Activated CD4-positive, alpha-beta T cell treated with anti-CD3 and anti-CD28 coated beads, Interleukin-2, amount 10 ng/mL, durations not matched to agents 24 days and 14 days (primary cell): ENCODE results near the gene WDR70. TPM values are rescaled to one million over a fixed set of nuclear protein-coding genes. Genes with fewer than 3 reads are reported as not detected.
"Not testable (repeated sequence)": the region's sequence is repeated elsewhere in the genome, so short reads cannot be mapped to it uniquely, and the experiment has no call there.

ENCODE experiments used
- DNase-seq: peaks from one replicate; pipeline ENCODE4 v3.0.0; 2022
- H3K27ac Mint-ChIP-seq: one replicate; pipeline ENCODE4 v1.8.0; 2022; ENCODE audit warnings: mild to moderate bottlenecking, mixed read lengths
- H3K27me3 Mint-ChIP-seq: one replicate; pipeline ENCODE4 v1.8.0; 2022; ENCODE audit warnings: mixed read lengths
- H3K36me3 Mint-ChIP-seq: one replicate; pipeline ENCODE4 v1.8.0; 2022; ENCODE audit warnings: low read depth, mild to moderate bottlenecking, mixed read lengths
- H3K4me1 Mint-ChIP-seq: one replicate; pipeline ENCODE4 v1.8.0; 2021; ENCODE audit warnings: mixed read lengths
- H3K4me3 Mint-ChIP-seq: one replicate; pipeline ENCODE4 v1.8.0; 2022; ENCODE audit warnings: mild to moderate bottlenecking, moderate library complexity, mixed read lengths
- H3K9me3 Mint-ChIP-seq: one replicate; pipeline ENCODE4 v1.8.0; 2021; ENCODE audit warnings: mixed read lengths
- intact Hi-C: fragments of 100-400 bp; cut with micrococcal nuclease; formaldehyde crosslinking; loops from one replicate; pipeline ENCODE4 v1.15.1; 2023
- total RNA-seq: library from RNA; stranded (reverse); gene quantifications from 2 replicates; pipeline ENCODE4 v1.2.3, GENCODE V29; 2022

Gene WDR70
- total RNA-seq, 1 donor from 2014 or later: 48.9 TPM

DNA sequence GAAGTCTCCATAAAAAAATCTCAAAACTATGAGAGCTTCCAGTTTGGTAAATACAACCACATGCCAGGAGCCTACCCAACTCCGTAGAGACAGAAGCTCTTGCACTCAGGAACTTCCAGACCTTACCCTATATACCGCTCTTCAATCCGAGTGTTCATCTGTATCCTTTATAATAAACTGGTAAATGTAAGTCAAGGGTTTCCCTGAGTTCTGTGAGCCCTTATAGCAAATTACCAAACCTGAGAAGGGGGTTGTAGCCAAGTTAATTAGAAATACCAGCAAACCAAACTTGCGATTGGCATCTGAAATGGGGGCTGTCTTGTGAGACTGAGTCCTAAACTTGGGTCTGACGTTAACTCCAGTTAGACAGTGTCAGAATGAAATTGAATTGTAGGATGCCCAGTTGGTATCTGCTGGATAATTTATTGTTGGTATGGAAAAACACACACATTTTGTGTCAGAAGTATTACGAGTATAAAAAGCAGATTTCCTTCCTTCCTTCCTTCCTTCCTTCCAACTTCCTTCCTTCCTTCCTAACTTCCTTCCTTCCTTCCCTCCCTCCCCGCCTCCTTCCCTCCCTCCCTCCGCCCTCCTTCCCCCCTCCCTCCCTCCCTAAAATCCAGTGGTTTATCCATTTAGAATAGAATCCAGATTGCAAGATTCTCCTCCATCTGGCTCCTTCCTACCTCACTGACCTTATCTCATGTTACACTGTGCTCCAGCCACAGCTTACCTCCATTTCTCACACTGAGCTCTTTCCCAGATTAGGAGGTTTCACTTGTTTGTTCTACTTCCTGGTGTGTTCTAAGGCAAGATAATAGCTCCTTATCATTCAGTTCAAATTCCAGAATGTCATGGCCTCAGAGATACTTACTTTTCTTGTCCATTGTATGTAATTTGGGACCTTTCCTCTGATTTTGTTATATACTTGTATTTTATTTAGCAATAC is 196.7 kb downstream of the WDR70 start:
- Mint-ChIP-seq H3K4me1 (peaks cover 2% of the 10 kb centered on the region), H3K9me3 (peaks cover 8% of the 10 kb centered on the region), H3K4me3 (no peak overlapping the region), H3K27me3 (no peaks in the 10 kb centered on the region), H3K36me3 (peaks cover 5% of the 10 kb centered on the region), H3K27ac (no peak overlapping the region)
- DNase-seq: no peak
- intact Hi-C loops: no loop called here

DNA sequence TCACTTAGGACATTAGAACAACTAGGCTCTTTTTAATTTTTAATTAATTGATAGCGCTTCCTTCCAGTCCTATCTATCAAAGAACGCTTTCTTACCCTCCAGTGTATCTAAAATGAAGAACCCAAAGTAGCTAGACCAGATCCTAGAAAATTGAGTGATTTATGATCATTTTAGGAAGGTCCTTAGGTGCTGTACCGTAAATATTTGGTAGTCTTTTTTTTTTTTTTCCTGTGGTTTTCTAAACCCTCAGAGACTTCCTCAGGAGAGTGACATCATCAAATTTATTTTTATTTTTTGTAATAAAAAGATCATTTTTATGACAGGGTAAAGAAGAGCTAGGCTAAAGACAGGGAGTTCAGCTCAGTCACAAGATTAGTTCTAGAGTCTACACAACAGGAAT is 197.4 kb downstream of the WDR70 start:
- no peaks in the 10 kb centered on the region for H3K27me3 Mint-ChIP-seq
- DNase-seq: no peak
- H3K36me3 Mint-ChIP-seq: peaks cover 5% of the 10 kb centered on the region
- no peak overlapping the region for H3K27ac Mint-ChIP-seq
- peaks cover 8% of the 10 kb centered on the region for H3K9me3 Mint-ChIP-seq
- H3K4me3 Mint-ChIP-seq: no peak overlapping the region
- peaks cover 2% of the 10 kb centered on the region for H3K4me1 Mint-ChIP-seq
- intact Hi-C loops: no loop called here

DNA sequence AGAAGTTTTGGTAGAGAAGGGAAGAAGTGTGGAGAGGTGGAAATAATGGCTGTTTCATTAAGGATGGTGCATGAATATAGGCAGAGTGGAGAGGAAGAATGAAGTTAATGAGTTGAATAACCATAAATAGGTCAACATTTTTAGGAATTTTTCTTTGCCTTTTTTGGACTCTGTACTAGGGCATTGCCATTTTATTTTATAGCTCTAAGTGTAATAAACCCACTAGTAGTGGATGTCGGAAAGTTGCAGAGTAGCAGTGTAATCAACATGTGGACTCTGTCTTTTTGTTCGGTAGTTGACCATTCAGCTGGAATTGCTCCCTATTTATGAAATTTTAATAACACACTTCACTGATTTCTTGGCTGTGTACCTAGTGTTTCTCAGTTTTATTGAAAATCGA is 199.1 kb downstream of the WDR70 start:
- DNase-seq: no peak
- H3K4me1 Mint-ChIP-seq: peaks cover 2% of the 10 kb centered on the region
- intact Hi-C loops: no loop called here
- H3K9me3 Mint-ChIP-seq: peaks cover 8% of the 10 kb centered on the region
- H3K4me3 Mint-ChIP-seq: no peak overlapping the region
- H3K27ac Mint-ChIP-seq: no peak overlapping the region
- peaks cover 5% of the 10 kb centered on the region for H3K36me3 Mint-ChIP-seq
- H3K27me3 Mint-ChIP-seq: no peaks in the 10 kb centered on the region

DNA sequence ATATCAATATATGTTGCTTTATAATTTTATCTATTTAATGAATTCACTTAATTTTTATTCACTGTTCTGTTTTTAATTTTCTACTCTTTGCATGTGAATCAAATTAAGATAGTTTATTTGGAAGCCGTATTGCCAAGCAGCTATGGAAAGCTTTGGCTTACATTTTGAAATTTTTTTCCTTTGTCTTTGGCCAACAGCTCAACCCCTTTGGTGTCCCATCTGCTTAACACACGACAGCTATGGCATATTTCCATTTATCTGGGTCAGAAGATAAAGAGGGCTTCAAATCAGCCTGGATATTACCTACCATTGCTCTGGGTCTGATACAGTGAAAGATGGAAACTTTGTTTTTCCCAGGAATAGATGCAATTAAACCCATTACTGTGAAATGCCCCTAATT is 201.0 kb downstream of the WDR70 start:
- Mint-ChIP-seq H3K4me3 (no peak overlapping the region), H3K4me1 (peaks cover 2% of the 10 kb centered on the region), H3K9me3 (no peaks in the 10 kb centered on the region), H3K36me3 (no peaks in the 10 kb centered on the region), H3K27ac (no peak overlapping the region), H3K27me3 (no peaks in the 10 kb centered on the region)
- DNase-seq: no peak
- intact Hi-C loops: no loop called here

DNA sequence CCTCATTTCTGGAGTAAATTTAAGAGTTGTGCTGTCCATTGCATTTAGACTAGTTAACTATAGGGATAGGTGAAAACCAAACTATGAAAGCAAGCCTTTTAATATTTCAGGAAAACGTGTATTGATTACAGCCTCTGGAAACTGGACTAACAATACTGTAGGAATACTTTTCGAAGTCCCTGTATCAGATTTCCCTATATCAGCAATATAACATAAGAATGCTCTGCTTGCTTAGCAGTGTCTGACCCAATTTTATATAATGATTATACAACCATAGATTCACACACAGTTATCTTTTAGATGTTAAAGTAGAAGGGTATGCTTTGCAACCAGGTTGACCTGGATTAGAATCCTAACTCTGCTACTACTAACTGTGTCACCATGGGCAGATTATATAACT is 203.1 kb downstream of the WDR70 start:
- Mint-ChIP-seq H3K4me1 (no peaks in the 10 kb centered on the region), H3K9me3 (no peaks in the 10 kb centered on the region), H3K27me3 (no peaks in the 10 kb centered on the region), H3K4me3 (no peak overlapping the region), H3K27ac (no peak overlapping the region), H3K36me3 (no peaks in the 10 kb centered on the region)
- intact Hi-C loops: no loop called here
- no peak for DNase-seq

DNA sequence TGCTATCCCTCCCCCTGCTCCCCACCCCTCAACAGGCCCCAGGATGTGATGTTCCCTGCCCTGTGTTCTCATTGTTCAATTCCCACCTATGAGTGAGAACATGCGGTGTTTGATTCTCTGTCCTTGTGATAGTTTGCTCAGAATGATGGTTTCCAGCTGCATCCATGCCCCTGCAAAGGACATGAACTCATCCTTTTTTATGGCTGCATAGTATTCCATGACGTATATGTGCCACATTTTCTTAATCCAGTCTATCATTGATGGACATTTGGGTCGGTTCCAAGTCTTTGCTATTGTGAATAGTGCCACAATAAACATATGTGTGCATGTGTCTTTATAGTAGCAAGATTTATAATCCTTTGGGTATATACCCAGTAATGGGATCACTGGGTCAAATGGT is 214.2 kb downstream of the WDR70 start:
- H3K27me3 Mint-ChIP-seq, DNase-seq, H3K27ac Mint-ChIP-seq, H3K36me3 Mint-ChIP-seq, intact Hi-C loops, H3K9me3 Mint-ChIP-seq, H3K4me3 Mint-ChIP-seq, H3K4me1 Mint-ChIP-seq: not testable (repeated sequence)

DNA sequence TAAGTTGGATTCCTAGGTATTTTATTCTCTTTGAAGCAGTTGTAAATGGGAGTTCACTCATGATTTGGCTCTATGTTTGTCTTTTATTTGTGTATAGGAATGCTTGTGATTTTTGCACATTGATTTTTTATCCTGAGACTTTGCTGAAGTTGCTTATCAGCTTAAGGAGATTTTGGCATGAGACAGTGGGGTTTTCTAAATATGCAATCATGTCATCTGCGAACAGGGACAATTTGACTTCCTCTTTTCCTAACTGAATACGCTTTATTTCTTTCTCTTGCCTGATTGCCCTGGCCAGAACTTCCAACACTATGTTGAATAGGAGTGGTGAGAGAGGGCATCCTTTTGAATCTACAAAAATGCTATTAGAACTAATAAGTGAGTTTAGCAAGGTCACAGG is 215.7 kb downstream of the WDR70 start:
- DNase-seq, intact Hi-C loops, H3K27ac Mint-ChIP-seq, H3K4me3 Mint-ChIP-seq, H3K36me3 Mint-ChIP-seq, H3K4me1 Mint-ChIP-seq, H3K9me3 Mint-ChIP-seq, H3K27me3 Mint-ChIP-seq: not testable (repeated sequence)

DNA sequence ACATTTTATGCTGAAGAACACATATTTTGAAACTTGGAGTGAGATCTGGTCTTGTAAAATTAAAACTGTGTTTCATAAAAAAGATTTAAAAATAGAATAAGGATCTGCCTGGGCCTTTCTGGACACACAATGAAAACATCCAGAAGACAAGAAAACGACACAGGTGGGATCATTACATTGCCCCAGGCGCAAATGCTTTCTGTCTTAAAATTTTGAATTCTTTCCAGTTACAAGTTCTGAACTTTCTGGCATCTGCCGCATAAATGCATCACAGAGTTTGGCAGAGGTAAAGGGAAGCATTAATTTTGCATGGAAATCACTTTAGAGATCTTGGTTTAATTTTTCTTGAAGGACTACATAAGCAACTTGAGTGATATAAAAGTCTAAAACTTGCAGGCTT is 219.6 kb downstream of the WDR70 start:
- intact Hi-C loops: no loop called here

DNA sequence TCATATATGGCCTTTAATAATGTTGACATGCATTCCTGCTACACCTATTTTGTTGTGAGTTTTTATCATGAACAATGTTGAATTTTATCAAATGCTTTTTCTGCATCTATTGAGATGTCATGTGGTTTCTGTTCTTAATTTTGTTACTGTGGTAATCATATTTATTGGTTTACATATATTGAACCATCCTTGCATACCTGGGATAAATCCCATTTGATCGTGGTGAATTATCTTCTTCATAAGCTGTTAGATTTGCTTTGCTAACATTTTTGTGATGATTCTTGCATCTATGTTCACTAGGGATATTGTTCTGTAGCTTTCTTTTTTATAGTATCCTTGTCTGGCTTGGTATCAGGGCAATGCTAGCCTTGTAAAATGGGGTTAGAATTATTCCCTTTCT is 222.0 kb downstream of the WDR70 start:
- Mint-ChIP-seq H3K9me3 (peaks cover 12% of the 10 kb centered on the region), H3K4me3 (no peak overlapping the region), H3K27me3 (no peaks in the 10 kb centered on the region), H3K27ac (no peak overlapping the region), H3K36me3 (peaks cover 5% of the 10 kb centered on the region), H3K4me1 (no peaks in the 10 kb centered on the region)
- no peak for DNase-seq
- intact Hi-C loops: no loop called here

More for the DNA sequence above, 219.6 kb downstream of the WDR70 start:
- H3K36me3 Mint-ChIP-seq: peaks cover 6% of the 10 kb centered on the region
- DNase-seq: no peak
- H3K27ac Mint-ChIP-seq: no peak overlapping the region
- peaks cover 17% of the 10 kb centered on the region for H3K9me3 Mint-ChIP-seq
- H3K27me3 Mint-ChIP-seq: no peaks in the 10 kb centered on the region
- H3K4me1 Mint-ChIP-seq: no peaks in the 10 kb centered on the region
- no peak overlapping the region for H3K4me3 Mint-ChIP-seq

DNA sequence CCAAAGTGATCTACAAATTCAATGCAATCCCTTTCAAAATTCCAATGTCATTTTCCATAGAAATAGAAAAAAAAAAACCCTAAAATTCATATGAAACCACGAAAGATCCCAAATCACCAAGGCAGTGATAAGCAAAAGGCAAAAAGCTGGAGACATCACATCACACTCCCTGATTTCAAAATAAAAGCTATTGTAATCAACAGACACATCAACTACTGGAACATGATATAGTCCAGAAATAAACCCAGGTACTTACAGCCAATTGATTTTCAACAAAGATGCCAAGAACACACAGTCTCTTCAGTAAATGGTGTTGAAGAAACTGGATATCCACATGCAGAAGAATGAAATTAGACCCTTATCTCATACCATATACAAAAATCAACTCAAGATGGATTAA is 224.0 kb downstream of the WDR70 start:
- intact Hi-C loops: no loop called here
- no peak for DNase-seq
- no peak overlapping the region for H3K4me3 Mint-ChIP-seq
- H3K4me1 Mint-ChIP-seq: no peaks in the 10 kb centered on the region
- H3K27ac Mint-ChIP-seq: no peak overlapping the region
- peaks cover 5% of the 10 kb centered on the region for H3K36me3 Mint-ChIP-seq
- no peaks in the 10 kb centered on the region for H3K27me3 Mint-ChIP-seq
- H3K9me3 Mint-ChIP-seq: peaks cover 12% of the 10 kb centered on the region

DNA sequence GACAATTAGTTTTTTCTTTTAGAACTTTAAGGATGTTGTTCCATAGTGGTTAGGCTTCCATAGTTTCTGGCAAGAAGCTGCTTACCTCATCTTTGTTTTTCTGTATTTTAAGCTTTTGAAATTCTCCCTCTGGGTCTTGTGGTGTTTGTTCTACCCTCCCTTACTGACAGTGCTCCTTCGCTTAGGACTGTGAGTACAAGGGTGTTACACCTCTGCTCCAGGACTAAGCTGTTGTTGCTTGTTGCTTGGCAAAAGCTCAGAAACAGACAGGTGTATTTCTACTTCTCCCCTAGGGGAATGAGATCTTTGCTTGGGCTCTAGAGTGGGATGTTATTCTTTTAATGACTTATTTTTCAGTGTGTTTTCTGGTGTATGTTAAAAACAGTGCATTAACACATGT is 225.2 kb downstream of the WDR70 start:
- DNase-seq: no peak
- Mint-ChIP-seq H3K36me3 (peaks cover 5% of the 10 kb centered on the region), H3K27me3 (no peaks in the 10 kb centered on the region), H3K4me3 (no peak overlapping the region), H3K9me3 (peaks cover 10% of the 10 kb centered on the region), H3K4me1 (no peaks in the 10 kb centered on the region), H3K27ac (no peak overlapping the region)
- intact Hi-C loops: no loop called here

DNA sequence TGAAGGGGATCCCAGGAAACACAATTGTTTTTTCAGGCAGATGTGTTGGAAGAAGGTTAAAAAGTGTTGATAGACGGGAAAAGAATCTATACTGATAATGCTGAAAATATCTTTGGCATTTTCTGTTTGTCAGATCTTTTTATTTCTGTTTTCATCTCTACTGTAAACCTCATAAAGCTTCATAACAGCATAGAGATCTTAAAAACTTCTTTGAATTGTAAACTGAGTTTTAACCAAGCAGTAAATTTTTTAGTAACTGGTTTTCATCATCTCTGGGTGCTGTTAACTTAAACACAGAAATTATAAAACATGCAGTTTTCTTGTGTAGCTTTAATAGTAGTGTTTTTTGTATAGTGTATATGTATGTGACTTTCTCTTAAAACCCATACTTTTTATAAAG is 227.0 kb downstream of the WDR70 start:
- DNase-seq: no peak
- H3K4me1 Mint-ChIP-seq: no peaks in the 10 kb centered on the region
- no peak overlapping the region for H3K4me3 Mint-ChIP-seq
- H3K36me3 Mint-ChIP-seq: peaks cover 5% of the 10 kb centered on the region
- H3K9me3 Mint-ChIP-seq: peaks cover 7% of the 10 kb centered on the region
- intact Hi-C loops: no loop called here
- no peak overlapping the region for H3K27ac Mint-ChIP-seq
- no peaks in the 10 kb centered on the region for H3K27me3 Mint-ChIP-seq

DNA sequence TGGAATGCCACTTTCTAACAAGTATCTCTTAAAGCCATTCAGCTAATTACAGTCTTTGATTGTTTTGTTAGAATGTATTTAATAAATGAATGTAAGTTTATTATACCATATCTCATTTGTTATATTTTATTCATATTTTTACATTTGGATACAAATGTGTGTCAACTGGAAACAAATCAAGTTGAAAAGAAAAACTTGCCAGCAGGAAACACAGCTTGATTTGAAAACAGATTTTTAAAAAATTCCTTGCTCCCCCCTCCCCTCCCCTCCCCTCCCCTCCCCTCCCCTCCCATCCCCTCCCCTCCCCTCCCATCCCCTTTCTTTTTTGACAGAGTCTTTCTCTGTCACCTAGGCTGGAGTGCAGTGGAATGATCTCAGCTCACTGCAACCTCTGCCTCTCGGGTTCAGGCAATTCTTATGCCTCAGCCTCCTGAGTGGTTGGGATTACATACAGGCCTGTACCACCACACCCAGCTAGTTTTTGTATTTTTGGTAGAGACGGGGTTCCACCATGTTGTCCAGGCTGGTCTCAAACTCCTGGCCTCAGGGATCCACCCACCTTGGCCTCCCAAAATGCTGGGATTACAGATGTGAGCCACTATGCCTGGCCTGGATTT is 227.6 kb downstream of the WDR70 start:
- no peaks in the 10 kb centered on the region for H3K27me3 Mint-ChIP-seq
- no peak for DNase-seq
- peaks cover 1% of the 10 kb centered on the region for H3K36me3 Mint-ChIP-seq
- peaks cover 1% of the 10 kb centered on the region for H3K9me3 Mint-ChIP-seq
- intact Hi-C loops: no loop called here
- H3K4me3 Mint-ChIP-seq: no peak overlapping the region
- no peaks in the 10 kb centered on the region for H3K4me1 Mint-ChIP-seq
- no peak overlapping the region for H3K27ac Mint-ChIP-seq

DNA sequence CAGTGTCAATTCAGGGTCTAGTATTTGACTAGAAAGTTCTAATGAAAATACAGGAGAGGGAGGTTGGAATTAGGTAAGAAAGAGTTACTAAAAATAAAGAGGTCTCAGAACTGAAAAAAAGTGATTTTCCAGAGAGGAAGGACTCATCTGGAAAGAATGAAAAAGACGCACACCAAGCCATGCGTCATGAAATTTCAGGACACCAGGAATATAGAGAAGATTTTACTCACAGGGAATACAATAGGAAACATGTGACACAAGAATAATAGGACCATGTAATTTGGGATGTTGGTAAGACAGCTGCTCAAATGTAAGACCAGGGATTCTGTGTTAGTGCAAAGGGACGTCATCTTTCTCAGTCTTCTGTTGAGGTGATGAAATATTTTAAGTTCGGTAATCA is 236.1 kb downstream of the WDR70 start:
- intact Hi-C loops: no loop called here
- H3K4me3 Mint-ChIP-seq: no peak overlapping the region
- no peaks in the 10 kb centered on the region for H3K36me3 Mint-ChIP-seq
- H3K9me3 Mint-ChIP-seq: no peaks in the 10 kb centered on the region
- DNase-seq: no peak
- no peak overlapping the region for H3K27ac Mint-ChIP-seq
- H3K4me1 Mint-ChIP-seq: no peaks in the 10 kb centered on the region
- no peaks in the 10 kb centered on the region for H3K27me3 Mint-ChIP-seq
